GM18526 (cell line): ENCODE measurements around the gene KHNYN.

Source experiments
- POLR2A ChIP-seq: IDR thresholded peaks from 3 replicates; pipeline ENCODE4 v1.6.1; 2011; ENCODE audit not compliant: insufficient read length; ENCODE audit errors: extremely low read depth

The KHNYN gene

DNA sequence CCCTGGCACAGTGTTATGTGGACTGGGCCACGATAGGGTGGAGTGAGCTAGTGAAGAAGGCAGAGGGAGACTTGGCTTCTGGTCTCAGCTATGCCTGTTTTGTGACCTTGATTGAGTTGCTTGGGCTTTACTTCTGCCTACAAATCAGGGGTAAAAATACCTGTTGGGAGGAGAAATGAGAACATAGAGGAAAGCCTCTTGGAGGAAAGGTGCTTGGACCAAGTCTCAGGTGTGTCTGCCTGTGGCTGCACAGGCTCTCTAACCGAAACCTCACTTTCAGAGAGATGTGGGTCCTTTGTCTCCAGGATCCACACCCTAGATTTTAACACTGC lies 7.9 kb downstream of the KHNYN start:
- TF ChIP-seq POLR2A, result no peak

DNA sequence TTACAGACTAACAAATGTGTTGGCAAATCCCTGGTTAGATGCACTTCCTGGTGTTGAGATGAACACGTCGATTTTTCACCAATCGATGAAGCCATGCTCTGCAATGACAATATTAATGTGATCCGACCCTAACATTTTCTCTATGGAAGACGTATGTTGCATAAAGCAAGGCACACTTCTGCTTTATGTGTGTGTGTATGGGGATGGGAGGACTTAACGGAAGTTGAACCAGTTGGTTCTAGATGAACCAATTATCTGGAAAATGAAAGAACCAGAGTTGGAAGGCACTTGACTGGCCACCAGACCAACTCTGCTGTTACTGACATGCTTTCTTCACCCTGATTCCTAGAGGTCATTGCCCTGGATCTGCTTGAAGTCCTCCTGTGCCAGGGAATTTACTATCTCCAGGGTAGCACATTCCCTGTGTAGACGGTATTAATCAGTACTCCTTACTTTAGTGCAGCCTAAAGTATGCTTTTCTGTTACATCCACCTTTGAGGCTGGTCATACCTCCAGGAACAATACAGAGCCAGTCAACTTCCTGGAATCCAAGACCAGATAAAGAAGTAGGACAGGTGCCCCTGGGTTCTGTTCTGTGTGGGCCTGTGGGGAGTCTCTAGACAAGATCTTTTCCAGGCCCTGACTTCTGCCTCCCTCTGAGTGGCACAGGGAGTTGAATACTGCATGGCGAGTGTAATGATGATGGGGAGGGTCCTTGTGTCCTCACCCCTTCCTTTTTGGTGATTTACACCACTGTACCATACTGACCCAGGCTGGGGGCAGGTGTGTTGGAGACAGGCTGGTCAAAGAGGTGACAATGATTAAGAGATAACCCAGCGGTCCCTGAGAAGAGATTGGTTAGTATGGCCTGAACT lies 8.7 kb downstream of the KHNYN start:
- no peak for TF ChIP-seq POLR2A

DNA sequence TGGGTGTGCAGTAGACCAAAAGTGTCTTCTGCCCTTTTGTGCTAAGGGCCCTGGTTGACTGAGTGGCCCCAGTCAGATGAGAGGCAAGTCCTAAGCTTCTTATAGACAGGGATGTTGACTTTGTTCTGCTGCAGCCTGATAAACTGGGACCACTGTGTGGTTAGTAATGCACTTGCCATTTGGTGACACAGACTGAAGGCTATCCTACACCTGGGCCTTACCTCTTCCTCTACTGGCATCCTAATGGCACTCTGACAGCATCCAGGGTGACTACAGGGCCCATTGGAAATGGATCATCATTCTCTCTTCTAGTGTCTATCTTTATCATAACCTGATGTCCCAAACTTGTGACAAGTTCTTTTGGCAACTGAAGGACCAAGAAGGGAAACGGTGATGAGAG lies 9.5 kb downstream of the KHNYN start:
- TF ChIP-seq POLR2A, result no peak

DNA sequence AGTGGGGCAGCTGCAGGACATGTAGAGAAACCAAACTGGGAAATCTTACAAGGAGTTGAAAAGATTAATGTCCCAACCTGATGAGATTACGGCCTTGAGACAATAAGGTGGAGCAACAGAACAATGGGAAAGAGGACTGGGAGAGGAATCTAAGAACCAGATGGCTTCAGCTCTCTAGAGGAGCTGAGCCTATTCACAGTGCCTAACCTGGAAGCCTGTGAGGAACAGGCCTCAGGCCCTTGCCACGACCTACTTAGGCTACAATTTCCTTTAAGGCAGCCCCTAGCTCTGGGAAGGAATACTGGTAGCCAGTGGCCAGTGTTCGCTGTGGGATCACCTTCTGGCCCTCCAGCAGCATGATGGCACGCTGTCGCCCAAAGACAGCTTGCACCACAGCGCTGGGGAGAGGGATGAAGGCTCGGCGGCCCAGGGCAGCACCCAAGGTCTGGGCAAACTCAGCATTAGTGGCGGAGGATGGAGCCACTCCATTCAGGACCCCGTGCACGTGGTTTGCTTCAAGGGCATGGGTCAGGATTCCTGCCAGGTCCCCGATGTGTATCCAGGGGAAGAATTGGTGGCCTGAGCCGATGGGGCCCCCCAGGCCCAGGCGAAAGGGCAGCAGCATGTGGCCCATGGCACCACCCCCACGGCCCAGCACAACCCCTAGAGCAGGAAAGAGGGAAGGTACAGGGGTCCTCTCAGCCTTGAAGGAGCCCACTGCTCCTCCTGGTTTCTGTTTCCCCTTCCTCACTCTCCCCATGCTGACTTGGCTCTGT lies 10.3 kb downstream of the KHNYN start:
- TF ChIP-seq POLR2A, result no peak

DNA sequence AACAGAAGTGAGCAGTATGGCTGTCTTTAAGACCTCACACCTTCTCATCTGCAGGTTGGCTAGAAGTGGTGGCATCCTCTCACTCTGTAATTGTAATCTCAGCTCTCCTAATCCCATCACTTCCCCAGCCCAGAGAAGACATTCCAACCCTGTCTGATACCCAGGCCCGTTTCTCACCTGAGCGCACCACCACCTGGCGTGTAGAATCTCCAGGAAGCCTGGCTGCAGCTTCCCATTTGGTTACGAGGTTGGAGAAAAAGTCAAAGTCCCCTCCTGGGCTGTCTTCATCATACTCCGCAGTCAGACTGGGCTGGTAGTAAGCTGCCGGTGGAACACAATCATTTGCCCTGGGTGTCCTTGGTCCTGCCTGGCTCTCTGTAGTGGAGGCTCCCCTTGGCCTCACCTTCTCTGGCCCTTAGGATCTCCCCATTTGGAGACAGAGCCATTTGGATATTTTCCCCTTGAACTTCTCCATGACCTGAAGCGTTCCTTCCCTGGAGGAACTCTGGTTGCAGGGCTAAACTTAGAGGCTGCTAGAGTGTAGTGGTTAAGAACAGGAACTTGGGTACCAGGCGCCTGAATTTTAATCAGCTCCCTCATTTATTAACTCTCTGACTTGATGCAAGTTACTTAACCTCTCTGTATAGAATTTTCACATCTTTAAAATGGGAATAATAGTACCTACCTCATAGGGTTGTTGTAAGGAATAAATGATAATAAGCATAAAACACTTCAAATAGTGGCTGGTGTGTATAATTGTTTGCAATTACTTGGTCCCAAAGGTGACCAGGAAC lies 11.0 kb downstream of the KHNYN start:
- no peak for TF ChIP-seq POLR2A

DNA sequence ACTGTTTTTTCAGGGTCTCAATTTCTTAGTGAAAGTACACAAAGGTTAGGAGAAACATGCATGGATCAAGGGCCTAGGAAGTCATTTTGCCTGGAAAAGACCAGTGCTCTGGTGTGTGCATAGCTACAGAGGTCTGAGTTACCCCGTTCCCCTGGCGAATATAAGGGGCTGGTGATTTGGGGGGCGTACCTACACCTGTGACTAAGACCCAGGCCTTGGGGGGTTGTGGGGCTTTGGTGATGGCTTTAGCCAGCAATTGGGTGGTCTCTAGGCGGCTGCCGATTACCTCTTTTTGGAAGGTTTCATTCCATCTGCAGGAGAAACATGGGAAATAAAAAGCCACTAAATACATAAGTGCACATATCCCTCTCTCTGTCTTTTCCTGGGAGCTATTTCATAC lies 11.7 kb downstream of the KHNYN start:
- no peak for TF ChIP-seq POLR2A

DNA sequence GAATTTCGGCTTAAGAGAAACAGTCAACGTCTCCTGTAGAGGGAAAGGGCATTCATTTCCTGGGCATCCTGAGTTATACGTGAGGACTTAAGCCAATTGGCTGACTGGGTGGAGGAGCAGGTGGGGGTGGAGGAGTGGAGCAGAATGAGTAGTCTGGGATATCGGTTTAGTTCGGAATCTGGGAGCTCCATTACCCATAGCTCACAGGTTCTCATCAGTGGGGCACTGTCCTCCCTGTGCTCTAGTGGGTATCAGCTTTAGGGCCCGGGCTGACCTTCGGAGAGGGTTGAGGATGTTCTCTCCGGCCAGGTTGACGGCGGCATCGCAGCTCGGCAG lies 12.1 kb downstream of the KHNYN start:
- TF ChIP-seq POLR2A, result no peak

DNA sequence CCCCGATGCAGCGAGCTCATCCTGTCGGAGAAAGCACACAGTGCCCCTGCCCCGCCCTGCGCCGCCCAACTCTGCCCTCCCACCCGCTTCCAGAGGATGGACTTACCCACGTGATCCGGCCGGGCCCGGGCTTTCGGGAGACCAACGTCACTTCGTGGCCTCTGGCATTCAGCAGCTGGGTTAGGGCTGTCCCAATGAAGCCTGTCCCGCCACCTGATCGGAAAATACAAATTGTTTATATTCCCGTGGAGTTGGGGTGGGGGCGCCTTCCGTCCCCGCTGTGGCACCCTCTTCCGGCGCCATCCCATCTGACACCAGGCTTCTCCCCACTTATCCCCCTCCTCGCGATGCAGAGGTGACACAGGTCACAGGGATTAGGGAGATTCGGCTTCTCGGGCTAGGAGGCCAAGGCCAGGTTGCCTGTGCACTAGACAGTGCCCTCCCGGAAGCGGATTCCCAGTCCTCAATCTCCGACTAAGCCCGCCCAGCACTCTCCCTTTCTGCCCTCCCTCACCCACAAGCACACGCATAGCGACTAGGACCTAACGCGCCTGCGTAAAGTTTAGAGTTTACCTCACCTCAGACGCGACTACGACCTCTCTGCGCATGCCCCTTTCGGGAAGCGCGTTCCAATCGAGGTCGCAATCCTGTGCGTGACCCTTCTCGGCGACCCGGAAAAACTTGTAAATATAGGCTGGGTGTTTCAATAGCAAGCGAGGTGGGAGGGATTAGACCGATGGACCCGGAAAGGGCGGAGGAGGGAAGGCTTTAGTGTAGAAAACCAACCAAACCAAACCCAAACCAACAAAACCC lies 12.7 kb downstream of the KHNYN start, which contains the start of gene SDR39U1:
Gene SDR39U1, minus strand, starts transcription at position 537 of the 813 bp plus-strand sequence. Its CDS starts 7 bp downstream, at position 530.
- TF ChIP-seq POLR2A, result peak; percentile 75

DNA sequence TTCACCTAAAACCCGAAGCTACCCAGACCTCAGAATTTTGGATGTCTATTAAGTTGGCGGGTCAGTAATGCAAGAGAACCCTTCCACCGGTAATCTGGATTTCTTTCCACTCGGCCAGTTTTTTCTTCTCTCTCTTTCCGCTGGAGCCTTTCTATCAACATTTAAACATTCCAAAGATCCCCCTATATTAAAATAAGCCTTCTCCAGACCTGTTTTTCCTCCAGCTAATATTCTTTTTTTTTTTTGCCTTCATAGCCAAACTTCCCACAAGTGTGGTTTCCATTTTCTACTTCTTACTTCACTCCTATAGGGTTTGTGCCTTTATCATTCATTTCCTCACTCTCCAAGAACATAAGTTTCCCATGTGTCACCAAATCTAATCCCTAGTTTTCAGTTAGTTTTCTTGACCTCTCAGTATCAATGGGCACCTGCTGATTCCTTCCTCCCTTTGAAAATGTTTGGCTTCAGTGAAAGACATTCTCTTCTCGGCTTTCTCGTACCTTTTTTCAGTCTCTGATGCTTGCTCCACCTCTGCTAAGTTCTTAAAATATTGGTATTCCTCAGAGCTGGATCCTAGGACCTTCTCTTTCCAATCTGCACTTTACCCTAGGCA lies 13.4 kb downstream of the KHNYN start:
- no peak for TF ChIP-seq POLR2A

DNA sequence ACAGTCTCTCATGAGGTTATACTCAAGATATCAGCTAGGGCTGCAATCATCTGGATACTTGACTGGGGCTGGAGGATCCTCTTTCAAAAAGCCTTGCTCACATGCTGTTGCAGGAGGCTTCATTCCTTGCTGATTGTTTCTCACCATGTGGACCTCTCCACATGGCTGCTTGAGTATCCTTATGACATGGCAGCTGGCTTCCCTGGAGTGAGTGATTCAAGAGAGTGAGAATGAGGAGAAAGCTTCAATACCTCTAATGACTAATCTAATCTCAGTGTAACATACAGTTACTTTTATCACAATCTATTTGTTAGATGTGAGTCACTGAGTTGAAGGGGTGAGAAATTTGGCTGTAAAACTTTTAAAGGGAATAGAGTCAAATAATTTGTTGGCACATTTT lies 27.2 kb downstream of the KHNYN start:
- no peak for TF ChIP-seq POLR2A

DNA sequence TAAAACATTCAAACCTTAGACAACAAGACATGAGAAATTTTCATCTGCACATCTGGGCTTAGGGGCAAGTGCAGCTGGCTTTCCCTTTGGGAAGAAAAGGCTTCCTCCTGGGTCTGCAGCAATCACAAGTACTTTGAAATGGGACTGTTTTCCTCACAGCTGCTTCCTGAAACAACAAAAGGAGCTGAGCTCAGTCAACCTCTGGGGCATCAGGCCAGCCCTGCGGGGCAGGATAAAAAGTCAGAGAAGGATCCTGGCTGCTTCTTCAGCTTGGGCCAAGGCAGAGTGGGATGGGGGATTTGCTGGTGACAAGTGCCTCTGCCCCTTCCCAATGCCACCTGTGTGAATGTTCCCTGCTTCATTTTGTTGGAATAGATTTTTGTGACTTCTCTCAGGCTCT lies 29.0 kb downstream of the KHNYN start:
- no peak for TF ChIP-seq POLR2A

DNA sequence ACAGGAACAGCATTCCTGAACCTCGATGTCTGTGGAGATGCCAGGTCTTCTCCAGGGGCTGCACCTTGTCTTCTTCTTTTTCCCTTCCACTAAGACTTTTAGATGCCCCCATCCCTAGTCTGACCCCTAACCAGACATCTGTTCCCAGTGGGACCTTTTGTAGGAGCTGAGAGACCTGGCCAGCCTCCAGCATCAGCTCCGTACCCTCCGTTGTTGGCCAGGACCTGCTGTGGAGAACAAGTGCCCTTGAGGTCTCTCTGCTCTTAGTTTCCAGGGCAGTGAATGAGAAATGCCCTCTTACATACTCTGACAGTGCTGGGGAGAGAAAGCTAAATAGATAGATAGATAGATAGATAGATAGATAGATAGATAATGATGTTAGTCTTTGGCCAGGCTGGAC lies 29.6 kb downstream of the KHNYN start:
- TF ChIP-seq POLR2A, result no peak

DNA sequence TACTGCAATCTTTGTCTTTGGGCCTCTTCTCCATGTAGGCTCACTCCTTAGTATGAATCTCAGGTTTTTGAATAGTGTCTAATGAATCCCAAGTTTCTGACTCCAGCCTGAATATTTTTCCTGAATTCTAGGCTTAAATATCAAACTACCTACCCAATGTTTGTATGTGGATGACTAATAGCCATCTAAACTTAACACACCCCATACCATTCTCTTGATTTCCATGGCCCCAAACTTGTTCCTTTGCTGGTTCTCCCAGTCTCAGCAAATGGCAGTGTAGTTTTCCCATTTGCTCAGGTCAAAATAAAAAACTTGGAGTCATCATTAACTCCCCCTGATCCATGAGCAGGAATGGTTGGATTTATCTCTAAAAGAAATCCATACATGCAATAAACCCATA lies 31.6 kb downstream of the KHNYN start:
- no peak for TF ChIP-seq POLR2A
